ENCODE results near the gene SESN2. TPM values are rescaled to one million over a fixed set of nuclear protein-coding genes. Genes with fewer than 3 reads are reported as not detected.

The SESN2 gene
- total RNA-seq, 4 donors from 2014 or later, result 13.2 to 20.4 (median 13.8) TPM

DNA sequence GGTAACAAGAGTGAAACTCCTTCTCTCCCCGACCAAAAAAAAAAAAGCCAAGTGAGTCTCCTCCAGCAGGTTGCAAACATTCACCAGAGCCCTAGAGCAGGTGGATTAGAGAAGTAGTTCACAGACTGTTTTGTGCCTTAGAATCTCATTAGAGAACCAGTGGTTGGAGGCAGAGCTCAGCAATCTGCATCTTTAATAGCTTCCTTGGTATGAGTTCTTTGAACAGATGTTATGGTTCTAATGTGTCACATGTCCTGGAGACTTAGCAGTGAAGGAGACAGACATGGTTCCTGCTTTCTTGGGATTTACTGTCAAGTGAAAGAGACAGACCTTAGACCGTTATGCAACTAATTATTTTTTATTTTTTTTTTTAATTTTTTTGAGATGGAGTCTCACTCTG is 26.8 kb downstream of the SESN2 start:
- DNase-seq (ENCODE audit: low spot score) (no peak), ATAC-seq (ENCODE audit: low FRiP score) (no peak)
- TF ChIP-seq, protein P1, sequence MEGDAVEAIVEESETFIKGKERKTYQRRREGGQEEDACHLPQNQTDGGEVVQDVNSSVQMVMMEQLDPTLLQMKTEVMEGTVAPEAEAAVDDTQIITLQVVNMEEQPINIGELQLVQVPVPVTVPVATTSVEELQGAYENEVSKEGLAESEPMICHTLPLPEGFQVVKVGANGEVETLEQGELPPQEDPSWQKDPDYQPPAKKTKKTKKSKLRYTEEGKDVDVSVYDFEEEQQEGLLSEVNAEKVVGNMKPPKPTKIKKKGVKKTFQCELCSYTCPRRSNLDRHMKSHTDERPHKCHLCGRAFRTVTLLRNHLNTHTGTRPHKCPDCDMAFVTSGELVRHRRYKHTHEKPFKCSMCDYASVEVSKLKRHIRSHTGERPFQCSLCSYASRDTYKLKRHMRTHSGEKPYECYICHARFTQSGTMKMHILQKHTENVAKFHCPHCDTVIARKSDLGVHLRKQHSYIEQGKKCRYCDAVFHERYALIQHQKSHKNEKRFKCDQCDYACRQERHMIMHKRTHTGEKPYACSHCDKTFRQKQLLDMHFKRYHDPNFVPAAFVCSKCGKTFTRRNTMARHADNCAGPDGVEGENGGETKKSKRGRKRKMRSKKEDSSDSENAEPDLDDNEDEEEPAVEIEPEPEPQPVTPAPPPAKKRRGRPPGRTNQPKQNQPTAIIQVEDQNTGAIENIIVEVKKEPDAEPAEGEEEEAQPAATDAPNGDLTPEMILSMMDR (IDR thresholded peaks at IDR 0.05), result no peak

DNA sequence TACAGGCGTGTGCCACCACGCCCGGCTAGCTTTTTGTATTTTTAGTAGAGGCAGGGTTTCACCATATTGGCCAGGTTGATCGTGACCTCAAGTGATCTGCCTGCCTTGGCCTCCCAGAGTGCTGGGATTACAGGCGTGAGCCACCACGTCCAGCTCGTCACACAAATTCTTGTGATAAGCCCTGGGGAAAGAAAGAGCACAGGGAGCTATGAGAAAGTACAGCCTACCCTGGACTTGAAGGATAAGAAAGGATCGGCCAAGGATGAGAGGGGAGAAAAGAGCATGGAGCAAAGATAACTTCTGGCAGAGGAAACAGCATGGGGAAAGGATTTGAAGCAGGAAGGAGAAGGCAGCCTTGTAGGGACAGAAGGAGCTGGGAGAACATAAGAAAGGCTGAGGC is 29.2 kb downstream of the SESN2 start:
- DNase-seq (ENCODE audit: low spot score) (no peak), ATAC-seq (ENCODE audit: low FRiP score) (no peak)
- TF ChIP-seq, protein P1 (IDR thresholded peaks at IDR 0.05), result no peak

DNA sequence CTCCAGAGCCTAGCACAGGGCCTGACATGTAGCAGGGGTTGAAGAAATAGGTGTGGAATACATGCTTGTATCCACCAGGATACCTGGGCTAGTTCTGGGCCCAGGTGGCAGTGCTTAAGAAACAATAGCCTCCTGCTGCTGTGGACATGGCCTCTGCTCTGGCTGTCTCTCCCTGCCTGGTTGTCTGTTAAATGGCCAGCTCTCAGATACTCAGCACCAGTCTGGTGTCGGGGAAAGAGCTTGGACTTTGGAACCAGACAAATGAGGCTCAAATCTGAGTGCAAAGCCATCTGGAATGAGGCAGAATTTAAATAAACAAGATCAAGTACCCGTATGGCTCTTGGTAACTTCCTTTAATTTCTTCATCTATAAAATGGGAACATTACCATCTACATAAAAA is 31.5 kb downstream of the SESN2 start:
- DNase-seq (ENCODE audit: low spot score) (no peak), ATAC-seq (ENCODE audit: low FRiP score) (no peak)
- TF ChIP-seq, protein P1 (IDR thresholded peaks at IDR 0.05), result no peak

DNA sequence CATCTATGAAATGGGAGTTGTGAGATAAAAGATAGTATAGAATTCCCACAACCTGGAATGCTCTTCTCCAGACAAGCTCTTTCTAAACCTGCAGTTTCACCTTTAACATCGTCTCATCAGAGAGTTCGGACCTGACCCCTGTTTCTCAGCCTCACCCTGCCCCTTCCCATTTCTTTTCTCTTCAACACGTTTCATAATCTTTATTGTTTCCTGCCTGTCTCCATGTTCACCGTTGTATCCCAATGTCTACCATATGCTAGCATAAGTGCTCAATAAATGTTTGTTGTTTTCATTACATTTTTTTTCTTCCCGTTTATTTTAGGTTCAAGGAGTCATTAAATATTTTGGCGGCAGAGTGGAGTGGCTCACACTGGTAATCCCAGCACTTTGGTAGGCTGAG is 32.4 kb downstream of the SESN2 start:
- ATAC-seq (ENCODE audit: low FRiP score) (no peak), DNase-seq (ENCODE audit: low spot score) (no peak)
- TF ChIP-seq, protein P1 (IDR thresholded peaks at IDR 0.05), result no peak

DNA sequence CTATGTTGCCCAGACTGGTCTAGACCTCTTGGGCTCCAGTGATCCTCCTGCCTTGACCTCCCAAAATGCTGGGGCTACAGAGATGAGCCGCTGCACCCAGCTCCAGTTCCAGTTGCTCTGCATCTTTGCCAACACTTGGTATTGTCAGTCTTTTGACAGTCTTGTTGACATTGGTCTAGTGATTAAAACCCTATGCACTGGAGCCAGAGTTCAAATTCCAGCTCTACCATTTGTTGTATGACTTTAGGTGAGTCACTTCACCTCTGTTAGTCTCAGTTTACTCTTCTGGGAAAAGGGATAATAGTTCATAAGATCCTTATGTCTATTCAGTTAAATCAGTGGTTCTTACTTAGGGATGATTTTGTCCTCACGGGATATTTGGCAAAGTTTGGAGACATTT is 36.6 kb downstream of the SESN2 start:
- ATAC-seq (ENCODE audit: low FRiP score), result no peak
- TF ChIP-seq, protein P1 (IDR thresholded peaks at IDR 0.05), result no peak
- no peak for DNase-seq (ENCODE audit: low spot score)

DNA sequence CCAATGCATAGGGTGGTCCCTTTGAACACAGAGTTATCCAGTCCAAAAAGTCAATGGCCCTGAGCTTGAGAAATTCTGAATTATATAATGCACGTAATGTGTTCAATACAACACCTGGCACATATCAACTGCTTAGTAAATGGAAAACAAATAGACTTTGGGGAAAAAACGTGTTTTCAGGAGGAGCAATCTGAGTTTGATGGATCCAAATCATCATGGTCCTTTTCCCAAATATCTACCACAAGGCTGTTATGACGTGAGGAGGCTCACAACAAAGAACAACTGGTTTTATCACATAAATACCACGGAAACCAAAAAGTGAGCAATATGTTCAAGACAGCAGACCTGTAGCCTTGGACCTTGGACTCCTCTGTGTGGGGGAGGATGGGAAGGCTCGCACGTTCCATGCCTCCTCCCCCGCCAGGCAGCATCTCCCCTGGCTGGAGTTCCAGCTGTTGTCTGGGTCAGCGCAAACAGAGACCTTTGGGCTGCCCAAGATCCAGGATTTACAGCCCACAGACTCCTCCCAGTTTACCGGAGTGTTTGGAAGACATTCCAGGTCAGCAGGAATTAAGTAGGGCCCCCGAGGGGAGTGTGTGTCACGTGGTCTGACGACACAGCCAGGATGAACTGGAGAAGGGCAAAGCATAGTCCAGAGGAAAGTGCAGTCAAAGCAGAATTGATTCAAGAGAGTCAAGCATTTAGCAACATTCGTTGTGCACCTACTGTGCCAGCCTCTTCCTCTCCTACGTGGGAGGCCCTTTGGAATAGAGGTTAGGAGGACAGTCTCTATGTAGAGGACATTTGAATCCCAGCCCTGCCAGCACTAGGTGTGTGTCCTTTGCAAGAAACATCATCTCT is 37.3 kb downstream of the SESN2 start:
- peak; percentile 96 for ATAC-seq (ENCODE audit: low FRiP score)

More for the DNA sequence above, 37.3 kb downstream of the SESN2 start:
- TF ChIP-seq, protein P1 (IDR thresholded peaks at IDR 0.05), result no peak
- peak; percentile 32 for DNase-seq (ENCODE audit: low spot score)
